Measurements from ENCODE around the gene SMYD3. TPM values are rescaled to one million over a fixed set of nuclear protein-coding genes. Genes with fewer than 3 reads are reported as not detected.
A peak's percentile ranks its signal among the peaks of the same experiment; 100 is the strongest.

Gene SMYD3
- total and polyA plus RNA-seq, 9 donors = 8.0 to 13.9 (median 9.6) TPM

- Histone ChIP-seq H3K9me3 (replicated peaks; ENCODE audit: control insufficient read depth, low read depth, low read length) (no peaks in the 10 kb centered on the region), H3K4me1 (ENCODE audit: control insufficient read depth, insufficient read depth, low read length) (peaks cover 3% of the 10 kb centered on the region), H3K36me3 (ENCODE audit: control insufficient read depth, insufficient read depth, low read length) (no peaks in the 10 kb centered on the region), H3K27me3 (ENCODE audit: control insufficient read depth, insufficient read depth, low read length) (no peaks in the 10 kb centered on the region), H3K27ac (ENCODE audit: low read length) (no peak overlapping the region), H3K4me3 (ENCODE audit: low read length) (no peak overlapping the region)
- DNase-seq = no peak
- whole genome bisulfite sequencing (ENCODE audit: insufficient coverage) = no CpG with 5 or more reads among the region's 5 CpGs
Measured at GRCh38 chr1:245803666-245804037, 703.4 kb downstream of the SMYD3 start.

GRCh38 chr1:245802941-245803665 lies 704.0 kb downstream of the SMYD3 start:
- H3K4me1 ChIP-seq (ENCODE audit: control insufficient read depth, insufficient read depth, low read length) = no peaks in the 10 kb centered on the region

GRCh38 chr1:245800901-245801605 lies 706.0 kb downstream of the SMYD3 start:
- DNase-seq = no peak

More at GRCh38 chr1:245802941-245803665, 704.0 kb downstream of the SMYD3 start:
- Histone ChIP-seq H3K36me3 (ENCODE audit: control insufficient read depth, insufficient read depth, low read length) (no peaks in the 10 kb centered on the region), H3K27me3 (ENCODE audit: control insufficient read depth, insufficient read depth, low read length) (no peaks in the 10 kb centered on the region), H3K9me3 (replicated peaks; ENCODE audit: control insufficient read depth, low read depth, low read length) (no peaks in the 10 kb centered on the region), H3K4me3 (ENCODE audit: low read length) (no peak overlapping the region), H3K27ac (ENCODE audit: low read length) (no peak overlapping the region)
- DNase-seq = no peak
- 91% methylated on average over 4 of the region's 9 CpGs for WGBS (ENCODE audit: insufficient coverage)

GRCh38 chr1:245798349-245798711 lies 708.7 kb downstream of the SMYD3 start:
- H3K27ac ChIP-seq (ENCODE audit: low read length) = no peak overlapping the region
- no peaks in the 10 kb centered on the region for H3K36me3 ChIP-seq (ENCODE audit: control insufficient read depth, insufficient read depth, low read length)
- H3K4me3 ChIP-seq (ENCODE audit: low read length) = no peak overlapping the region
- WGBS (ENCODE audit: insufficient coverage) = 87% methylated on average over 3 of the region's 5 CpGs
- H3K27me3 ChIP-seq (ENCODE audit: control insufficient read depth, insufficient read depth, low read length) = no peaks in the 10 kb centered on the region
- no peak for DNase-seq
- no peaks in the 10 kb centered on the region for H3K4me1 ChIP-seq (ENCODE audit: control insufficient read depth, insufficient read depth, low read length)
- H3K9me3 ChIP-seq (replicated peaks; ENCODE audit: control insufficient read depth, low read depth, low read length) = no peaks in the 10 kb centered on the region

More at GRCh38 chr1:245800901-245801605, 706.0 kb downstream of the SMYD3 start:
- WGBS (ENCODE audit: insufficient coverage) = no CpG with 5 or more reads among the region's 6 CpGs
- H3K27me3 ChIP-seq (ENCODE audit: control insufficient read depth, insufficient read depth, low read length) = no peaks in the 10 kb centered on the region
- H3K9me3 ChIP-seq (replicated peaks; ENCODE audit: control insufficient read depth, low read depth, low read length) = no peaks in the 10 kb centered on the region
- no peaks in the 10 kb centered on the region for H3K36me3 ChIP-seq (ENCODE audit: control insufficient read depth, insufficient read depth, low read length)
- no peaks in the 10 kb centered on the region for H3K4me1 ChIP-seq (ENCODE audit: control insufficient read depth, insufficient read depth, low read length)
- no peak overlapping the region for H3K4me3 ChIP-seq (ENCODE audit: low read length)
- H3K27ac ChIP-seq (ENCODE audit: low read length) = no peak overlapping the region

GRCh38 chr1:245797592-245798348 lies 709.3 kb downstream of the SMYD3 start:
- Histone ChIP-seq H3K36me3 (ENCODE audit: control insufficient read depth, insufficient read depth, low read length) (no peaks in the 10 kb centered on the region), H3K4me3 (ENCODE audit: low read length) (no peak overlapping the region), H3K27ac (ENCODE audit: low read length) (no peak overlapping the region), H3K9me3 (replicated peaks; ENCODE audit: control insufficient read depth, low read depth, low read length) (no peaks in the 10 kb centered on the region), H3K4me1 (ENCODE audit: control insufficient read depth, insufficient read depth, low read length) (no peaks in the 10 kb centered on the region), H3K27me3 (ENCODE audit: control insufficient read depth, insufficient read depth, low read length) (no peaks in the 10 kb centered on the region)
- WGBS (ENCODE audit: insufficient coverage) = 42% methylated on average over 4 of the region's 14 CpGs
- no peak for DNase-seq

GRCh38 chr1:245791410-245792312 lies 715.4 kb downstream of the SMYD3 start:
- peaks cover 6% of the 10 kb centered on the region for H3K4me1 ChIP-seq (ENCODE audit: control insufficient read depth, insufficient read depth, low read length)
- H3K27ac ChIP-seq (ENCODE audit: low read length) = no peak overlapping the region
- H3K27me3 ChIP-seq (ENCODE audit: control insufficient read depth, insufficient read depth, low read length) = no peaks in the 10 kb centered on the region
- DNase-seq = no peak
- WGBS (ENCODE audit: insufficient coverage) = 71% methylated on average over 3 of the region's 10 CpGs
- no peaks in the 10 kb centered on the region for H3K36me3 ChIP-seq (ENCODE audit: control insufficient read depth, insufficient read depth, low read length)
- H3K4me3 ChIP-seq (ENCODE audit: low read length) = no peak overlapping the region
- H3K9me3 ChIP-seq (replicated peaks; ENCODE audit: control insufficient read depth, low read depth, low read length) = no peaks in the 10 kb centered on the region

GRCh38 chr1:245790441-245790840 lies 716.6 kb downstream of the SMYD3 start:
- Histone ChIP-seq H3K36me3 (ENCODE audit: control insufficient read depth, insufficient read depth, low read length) (no peaks in the 10 kb centered on the region), H3K27ac (ENCODE audit: low read length) (no peak overlapping the region), H3K4me3 (ENCODE audit: low read length) (no peak overlapping the region), H3K9me3 (replicated peaks; ENCODE audit: control insufficient read depth, low read depth, low read length) (no peaks in the 10 kb centered on the region), H3K4me1 (ENCODE audit: control insufficient read depth, insufficient read depth, low read length) (peaks cover 6% of the 10 kb centered on the region), H3K27me3 (ENCODE audit: control insufficient read depth, insufficient read depth, low read length) (no peaks in the 10 kb centered on the region)
- no CpG with 5 or more reads among the region's 2 CpGs for WGBS (ENCODE audit: insufficient coverage)
- no peak for DNase-seq

GRCh38 chr1:245788886-245789285 lies 718.2 kb downstream of the SMYD3 start:
- 96% methylated on average over 8 of the region's 10 CpGs for WGBS (ENCODE audit: insufficient coverage)
- DNase-seq = no peak
- Histone ChIP-seq H3K36me3 (ENCODE audit: control insufficient read depth, insufficient read depth, low read length) (no peaks in the 10 kb centered on the region), H3K27me3 (ENCODE audit: control insufficient read depth, insufficient read depth, low read length) (no peaks in the 10 kb centered on the region), H3K4me3 (ENCODE audit: low read length) (no peak overlapping the region), H3K9me3 (replicated peaks; ENCODE audit: control insufficient read depth, low read depth, low read length) (no peaks in the 10 kb centered on the region), H3K27ac (ENCODE audit: low read length) (no peak overlapping the region), H3K4me1 (ENCODE audit: control insufficient read depth, insufficient read depth, low read length) (peaks cover 6% of the 10 kb centered on the region)

- 73% methylated on average over 1 of the region's 3 CpGs for WGBS (ENCODE audit: insufficient coverage)
- H3K27ac ChIP-seq (ENCODE audit: low read length) = no peak overlapping the region
- H3K9me3 ChIP-seq (replicated peaks; ENCODE audit: control insufficient read depth, low read depth, low read length) = no peaks in the 10 kb centered on the region
- H3K27me3 ChIP-seq (ENCODE audit: control insufficient read depth, insufficient read depth, low read length) = no peaks in the 10 kb centered on the region
- peaks cover 6% of the 10 kb centered on the region for H3K4me1 ChIP-seq (ENCODE audit: control insufficient read depth, insufficient read depth, low read length)
- H3K36me3 ChIP-seq (ENCODE audit: control insufficient read depth, insufficient read depth, low read length) = no peaks in the 10 kb centered on the region
- no peak overlapping the region for H3K4me3 ChIP-seq (ENCODE audit: low read length)
- DNase-seq = peak; percentile 68
Measured at GRCh38 chr1:245788269-245788668, 718.8 kb downstream of the SMYD3 start.
